NT2/D1 (cell line): Measurements from ENCODE around the gene ANKRD29.

Experiments
- DNase-seq: peaks from one replicate; pipeline ENCODE4 v3.0.0-alpha.2; 2011; ENCODE audit warnings: low read depth, low spot score
- H3K27me3 ChIP-seq: 2 replicates; pipeline ENCODE4 v1.6.0; 2011; ENCODE audit warnings: mild to moderate bottlenecking; ENCODE audit not compliant: insufficient read length, insufficient read depth
- H3K36me3 ChIP-seq: 2 replicates; pipeline ENCODE4 v1.6.1; 2011; ENCODE audit warnings: mild to moderate bottlenecking, low read length, mixed read lengths; ENCODE audit not compliant: insufficient read depth, insufficient read length
- H3K4me1 ChIP-seq: 2 replicates; pipeline ENCODE4 v1.5.1; 2011; ENCODE audit not compliant: insufficient read depth, insufficient read length
- H3K4me3 ChIP-seq: 2 replicates; pipeline ENCODE4 v1.5.1; 2011; ENCODE audit warnings: low read depth; ENCODE audit not compliant: insufficient read length
- H3K9ac ChIP-seq: 2 replicates; pipeline ENCODE4 v1.6.0; 2011; ENCODE audit warnings: low read depth; ENCODE audit not compliant: insufficient read length
- H3K9me3 ChIP-seq: 2 replicates; pipeline ENCODE4 v1.5.1; 2011; ENCODE audit warnings: mild to moderate bottlenecking, low read length; ENCODE audit not compliant: insufficient read depth
- SUZ12 ChIP-seq: IDR thresholded peaks from 2 replicates; pipeline ENCODE4 v1.6.1; 2011; ENCODE audit not compliant: insufficient read length, insufficient read depth; ENCODE audit errors: extremely low read depth
- YY1 ChIP-seq: IDR thresholded peaks from 2 replicates; pipeline ENCODE4 v1.6.1; 2011; ENCODE audit not compliant: insufficient read length, insufficient read depth
- ZNF274 ChIP-seq: IDR thresholded peaks from 2 replicates; pipeline ENCODE4 v1.6.1; 2011; ENCODE audit warnings: mild to moderate bottlenecking, low read depth, low read length

Gene ANKRD29

DNA sequence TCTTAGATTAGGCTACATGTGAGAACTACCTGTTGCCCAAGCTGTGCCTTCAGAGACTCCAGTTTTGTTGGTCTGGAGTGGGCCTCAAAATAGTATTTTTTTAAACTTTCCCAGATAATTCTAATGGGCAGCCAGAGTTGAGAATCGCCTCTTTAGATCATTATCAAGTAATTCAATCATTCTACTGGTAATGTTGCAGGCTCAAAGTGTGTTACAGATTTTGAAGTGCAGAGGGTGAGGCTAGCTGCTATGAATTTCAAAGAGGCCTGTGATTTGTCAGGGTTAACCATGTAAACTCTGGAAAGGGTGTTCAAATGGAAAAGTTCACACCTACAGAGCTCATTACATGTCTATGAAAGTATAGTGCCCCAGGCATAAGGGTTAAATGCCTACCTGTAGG, 30.1 kb downstream of the ANKRD29 start:
- H3K36me3 ChIP-seq = no peaks in the 10 kb centered on the region
- TF ChIP-seq SUZ12 = no peak
- no peak for TF ChIP-seq YY1
- TF ChIP-seq ZNF274 = no peak
- no peaks in the 10 kb centered on the region for H3K9me3 ChIP-seq
- peaks cover 3% of the 10 kb centered on the region for H3K4me1 ChIP-seq
- no peak for DNase-seq
- no peak overlapping the region for H3K9ac ChIP-seq
- no peak overlapping the region for H3K4me3 ChIP-seq
- no peaks in the 10 kb centered on the region for H3K27me3 ChIP-seq

- Histone ChIP-seq H3K36me3 (no peaks in the 10 kb centered on the region), H3K4me3 (no peak overlapping the region), H3K9me3 (no peaks in the 10 kb centered on the region), H3K27me3 (no peaks in the 10 kb centered on the region), H3K9ac (no peak overlapping the region), H3K4me1 (peaks cover 3% of the 10 kb centered on the region)
- TF ChIP-seq SUZ12 (no peak), YY1 (no peak), ZNF274 (no peak)
- no peak for DNase-seq
These were observed 31.0 kb downstream of the ANKRD29 start for GRCh38 chr18:23631746-23632145.

DNA sequence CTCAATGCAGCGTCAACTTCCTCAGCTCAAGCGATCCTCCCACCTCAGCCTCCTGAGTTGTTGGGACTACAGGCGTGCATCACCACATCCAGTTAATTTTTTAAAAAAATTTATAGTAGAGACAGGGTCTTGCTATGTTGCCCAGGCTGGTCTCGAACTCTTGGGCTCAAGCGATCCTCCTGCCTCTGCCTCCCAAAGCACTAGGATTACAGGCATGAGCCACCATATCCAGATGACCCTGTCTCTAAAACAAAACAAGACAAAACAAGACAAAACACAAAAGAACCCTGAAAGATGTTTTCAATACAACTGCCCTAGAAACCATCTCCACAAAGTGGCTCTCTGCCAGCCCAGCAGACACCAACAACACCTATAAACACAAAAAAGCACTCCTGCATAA, 31.4 kb downstream of the ANKRD29 start:
- Histone ChIP-seq H3K4me1 (peaks cover 3% of the 10 kb centered on the region), H3K4me3 (no peak overlapping the region), H3K36me3 (no peaks in the 10 kb centered on the region), H3K9ac (no peak overlapping the region), H3K9me3 (no peaks in the 10 kb centered on the region), H3K27me3 (no peaks in the 10 kb centered on the region)
- no peak for DNase-seq
- no peak for TF ChIP-seq YY1
- no peak for TF ChIP-seq ZNF274
- no peak for TF ChIP-seq SUZ12

DNA sequence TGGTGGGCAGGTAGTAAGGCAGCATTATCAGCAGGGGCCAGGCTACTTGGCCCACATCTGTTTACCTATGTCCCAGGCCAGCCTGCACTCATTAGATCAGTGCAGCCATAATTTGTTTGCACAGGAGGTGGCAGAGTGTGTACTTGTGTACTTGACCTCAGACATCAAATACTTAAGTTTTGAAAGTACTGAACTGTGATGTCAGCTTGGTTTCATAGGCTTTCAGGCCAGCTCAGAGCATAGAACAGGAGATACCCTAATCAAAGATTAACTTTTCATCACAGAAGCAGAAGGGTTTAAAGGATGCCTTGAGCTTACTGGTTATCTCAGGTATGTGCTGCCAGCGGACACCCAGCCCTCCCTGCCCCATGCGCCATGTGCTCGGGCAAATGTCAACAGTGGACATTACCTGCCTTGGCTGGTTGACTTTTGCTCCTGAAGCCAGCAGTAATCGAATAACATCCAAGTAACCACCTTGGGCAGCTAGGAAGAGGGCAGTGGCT, 33.2 kb downstream of the ANKRD29 start:
- Histone ChIP-seq H3K4me3 (no peak overlapping the region), H3K36me3 (no peaks in the 10 kb centered on the region), H3K9me3 (no peaks in the 10 kb centered on the region), H3K27me3 (no peaks in the 10 kb centered on the region), H3K9ac (no peak overlapping the region), H3K4me1 (no peaks in the 10 kb centered on the region)
- DNase-seq = no peak
- no peak for TF ChIP-seq YY1
- no peak for TF ChIP-seq SUZ12
- TF ChIP-seq ZNF274 = no peak

DNA sequence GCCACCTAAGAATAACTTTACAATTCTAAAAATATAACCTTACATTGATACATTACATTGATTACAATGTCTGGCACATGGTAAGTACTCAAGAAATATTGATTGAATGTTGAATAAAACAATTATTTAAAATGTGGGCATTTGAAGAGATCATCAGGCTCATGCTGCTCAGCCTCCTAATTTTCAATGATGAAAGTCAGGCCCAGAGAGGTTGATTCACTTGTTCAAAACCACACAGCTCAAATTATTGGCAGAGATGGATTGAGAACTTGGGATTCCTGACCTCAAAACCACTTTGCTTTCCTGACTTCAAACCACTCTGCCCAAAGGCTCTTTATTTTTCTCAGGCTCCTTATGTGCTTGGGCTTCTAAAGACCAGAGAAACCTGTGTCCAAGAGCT, 34.7 kb downstream of the ANKRD29 start:
- H3K9ac ChIP-seq = no peak overlapping the region
- DNase-seq = no peak
- H3K36me3 ChIP-seq = no peaks in the 10 kb centered on the region
- TF ChIP-seq ZNF274 (no peak), SUZ12 (no peak), YY1 (no peak)
- no peak overlapping the region for H3K4me3 ChIP-seq
- no peaks in the 10 kb centered on the region for H3K27me3 ChIP-seq
- H3K9me3 ChIP-seq = no peaks in the 10 kb centered on the region
- no peaks in the 10 kb centered on the region for H3K4me1 ChIP-seq

DNA sequence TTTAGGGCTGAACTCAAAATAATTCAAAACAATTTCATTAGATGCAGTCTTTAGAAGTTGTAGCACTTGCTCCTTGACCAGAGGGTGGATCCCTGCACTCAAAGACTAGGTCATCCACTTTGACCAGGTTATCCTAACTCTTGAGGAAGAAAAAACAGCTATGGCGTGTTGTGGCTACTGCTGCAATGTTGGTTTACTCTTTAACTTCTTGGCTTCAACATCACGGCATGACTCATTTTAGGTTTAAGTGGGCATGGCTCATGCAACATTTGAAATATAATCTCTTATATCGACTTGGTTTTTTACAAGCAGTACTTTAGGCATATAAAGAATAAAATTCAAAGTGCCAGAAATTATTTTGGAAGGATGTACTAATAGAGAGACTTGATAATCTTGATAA, 35.4 kb downstream of the ANKRD29 start:
- no peaks in the 10 kb centered on the region for H3K27me3 ChIP-seq
- DNase-seq = no peak

GRCh38 chr18:23626451-23627279, 36.0 kb downstream of the ANKRD29 start:
- Histone ChIP-seq H3K4me3 (no peak overlapping the region), H3K4me1 (no peaks in the 10 kb centered on the region), H3K9ac (no peak overlapping the region), H3K36me3 (no peaks in the 10 kb centered on the region), H3K9me3 (no peaks in the 10 kb centered on the region), H3K27me3 (peaks cover 6% of the 10 kb centered on the region)
- DNase-seq = no peak
- TF ChIP-seq ZNF274 (no peak), SUZ12 (no peak), YY1 (no peak)

More for the DNA sequence above, 35.4 kb downstream of the ANKRD29 start:
- H3K9ac ChIP-seq = no peak overlapping the region
- no peaks in the 10 kb centered on the region for H3K36me3 ChIP-seq
- no peaks in the 10 kb centered on the region for H3K9me3 ChIP-seq
- H3K4me3 ChIP-seq = no peak overlapping the region
- TF ChIP-seq ZNF274 (no peak), YY1 (no peak)
- no peaks in the 10 kb centered on the region for H3K4me1 ChIP-seq
